HG03460 (cell line): ENCODE results near the gene CTSA.

Source experiments
- ATAC-seq: cut with Tn5 transposase; IDR thresholded peaks from one replicate; pipeline ENCODE4 v1.9.1; 2021; ENCODE audit not compliant: unreplicated experiment

The CTSA gene

DNA sequence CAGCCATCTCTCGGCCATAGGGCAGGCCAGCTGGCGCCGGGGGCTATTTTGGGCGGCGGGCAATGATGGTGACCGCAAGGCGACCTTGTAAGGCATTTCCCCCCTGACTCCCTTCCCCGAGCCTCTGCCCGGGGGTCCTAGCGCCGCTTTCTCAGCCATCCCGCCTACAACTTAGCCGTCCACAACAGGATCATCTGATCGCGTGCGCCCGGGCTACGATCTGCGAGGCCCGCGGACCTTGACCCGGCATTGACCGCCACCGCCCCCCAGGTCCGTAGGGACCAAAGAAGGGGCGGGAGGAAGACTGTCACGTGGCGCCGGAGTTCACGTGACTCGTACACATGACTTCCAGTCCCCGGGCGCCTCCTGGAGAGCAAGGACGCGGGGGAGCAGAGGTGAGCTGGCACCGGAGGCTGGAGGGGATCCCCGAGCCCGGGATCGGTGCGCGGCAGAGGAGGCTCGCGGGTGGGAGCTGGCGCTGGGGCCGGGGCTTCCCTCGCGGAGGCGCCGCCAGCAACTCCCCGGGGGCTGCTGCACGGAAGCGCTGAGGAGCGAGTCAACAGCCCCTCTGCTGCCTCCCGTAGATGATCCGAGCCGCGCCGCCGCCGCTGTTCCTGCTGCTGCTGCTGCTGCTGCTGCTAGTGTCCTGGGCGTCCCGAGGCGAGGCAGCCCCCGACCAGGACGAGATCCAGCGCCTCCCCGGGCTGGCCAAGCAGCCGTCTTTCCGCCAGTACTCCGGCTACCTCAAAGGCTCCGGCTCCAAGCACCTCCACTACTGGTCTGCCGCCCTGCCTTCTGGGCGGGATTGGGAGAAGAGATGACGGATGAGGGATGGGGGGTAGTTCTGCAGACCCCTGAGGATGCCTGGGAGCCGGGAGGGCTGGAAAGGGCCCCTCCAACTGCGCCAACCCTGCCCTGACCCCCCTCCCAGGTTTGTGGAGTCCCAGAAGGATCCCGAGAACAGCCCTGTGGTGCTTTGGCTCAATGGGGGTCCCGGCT is at the start of gene CTSA, which contains the start of gene NEURL2:
Gene CTSA (plus strand): TSS at position 351 of the 999 bp plus-strand sequence. CDS start 234 bp downstream, at position 585.
Gene NEURL2 (minus strand): TSS at position 224 of the 999 bp plus-strand sequence. CDS start 217 bp downstream, at position 7.
- peak; percentile 63 for ATAC-seq

DNA sequence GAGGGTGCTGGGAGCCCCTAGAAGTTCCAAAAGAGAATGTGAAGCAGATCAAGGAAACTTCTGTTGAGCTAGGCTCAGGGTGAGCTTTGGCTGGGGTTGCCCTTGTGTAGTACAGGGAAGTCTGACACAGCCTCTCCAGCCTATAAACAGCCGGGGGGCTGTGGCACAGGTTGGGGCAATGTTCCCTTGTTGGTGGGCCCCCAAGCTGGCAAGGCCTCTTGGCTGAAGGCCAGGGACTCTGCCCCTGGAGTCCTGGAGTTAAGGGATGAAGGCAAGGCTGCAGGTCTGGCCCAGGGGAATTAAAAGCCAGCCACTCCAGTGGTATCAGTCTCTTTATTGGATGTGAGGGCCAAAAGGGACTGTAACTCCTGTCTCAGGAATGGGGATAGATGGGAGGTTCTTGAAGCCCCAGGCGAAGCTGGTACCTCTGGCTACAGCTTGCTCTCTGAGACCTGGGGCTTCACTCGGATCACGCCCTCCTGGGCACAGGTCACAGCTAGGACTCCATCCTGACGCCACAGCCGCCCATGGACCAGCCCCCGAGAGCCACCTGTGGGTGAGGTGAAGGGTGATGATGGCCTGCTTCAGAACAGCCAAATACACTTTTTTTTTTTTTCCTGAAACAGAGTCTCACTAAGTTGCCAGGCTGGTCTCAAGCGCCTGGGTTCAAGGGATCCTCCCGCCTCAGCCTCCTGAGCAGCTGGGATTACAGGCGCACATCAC is 49.6 kb upstream of the CTSA start:
- ATAC-seq = no peak

- ATAC-seq = no peak
Measured at GRCh38 chr20:45842169-45842812, 48.8 kb upstream of the CTSA start.

GRCh38 chr20:45843506-45843905 is 47.6 kb upstream of the CTSA start:
- ATAC-seq = no peak

DNA sequence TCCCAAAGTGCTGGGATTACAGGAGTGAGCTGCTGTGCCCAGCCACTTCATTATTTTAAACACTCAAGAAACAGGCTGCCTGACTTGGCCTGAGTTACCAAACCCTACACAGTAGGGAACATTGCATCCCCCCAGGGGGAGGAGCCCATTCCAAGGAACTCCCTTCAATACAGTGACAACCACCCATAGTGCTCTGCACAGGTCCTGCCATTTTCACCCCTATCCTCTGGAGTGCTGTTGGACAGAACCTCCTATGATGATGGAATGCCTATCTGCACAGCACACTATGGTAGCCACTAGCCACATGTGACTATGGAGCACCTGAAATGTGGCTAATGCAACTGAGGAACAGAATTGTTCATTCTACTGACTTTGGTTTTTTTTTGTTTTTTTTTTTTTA is 45.7 kb upstream of the CTSA start:
- no peak for ATAC-seq

GRCh38 chr20:45848421-45848820 is 42.7 kb upstream of the CTSA start:
- ATAC-seq = no peak

DNA sequence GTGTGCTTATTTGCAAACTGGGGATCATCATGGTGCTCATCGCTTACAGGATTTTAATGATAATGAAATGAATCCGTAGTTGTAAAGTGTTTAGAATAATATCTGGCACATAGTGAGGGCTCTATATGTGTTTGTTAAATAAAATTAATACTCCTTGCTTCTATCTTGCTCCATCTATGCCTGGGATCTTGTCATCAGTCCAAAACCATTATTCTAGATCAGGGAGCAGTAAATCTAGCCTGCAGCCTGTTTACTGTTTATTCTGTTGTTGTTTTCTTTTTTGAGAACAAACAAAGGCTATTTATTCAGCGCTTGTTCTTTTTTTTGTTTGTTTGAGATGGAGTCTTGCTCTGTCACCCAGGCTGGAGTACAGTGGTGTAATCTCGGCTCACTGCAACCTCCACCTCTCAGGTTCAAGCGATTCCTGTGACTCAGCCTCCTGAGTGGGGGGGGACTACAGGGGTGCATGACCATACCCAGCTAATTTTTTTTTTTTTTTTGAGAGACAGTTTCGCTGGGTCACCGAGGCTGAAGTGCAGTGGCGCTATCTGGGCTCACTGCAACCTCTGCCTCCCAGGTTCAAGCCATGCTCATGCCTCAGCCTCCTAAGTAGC is 42.1 kb upstream of the CTSA start:
- no peak for ATAC-seq

DNA sequence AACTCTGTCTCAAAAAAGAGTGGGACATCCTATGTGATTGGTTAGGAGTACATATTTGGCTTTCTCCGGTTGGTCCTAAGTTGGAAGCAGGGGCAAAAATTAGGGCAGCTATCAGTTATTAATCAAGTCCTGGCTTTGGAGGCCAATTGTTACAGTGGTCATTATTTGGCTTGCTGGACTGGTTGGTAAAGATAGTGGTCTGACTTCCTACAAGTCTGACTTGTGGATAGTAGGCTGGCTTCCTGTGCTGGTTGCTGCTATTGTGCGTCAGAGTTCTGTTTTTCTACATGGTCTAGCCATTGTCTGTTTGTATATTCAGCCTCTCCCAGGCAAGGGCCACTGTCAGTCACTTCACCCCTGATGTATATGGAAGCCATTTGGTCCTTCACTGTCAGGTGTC is 40.9 kb upstream of the CTSA start:
- ATAC-seq = no peak

GRCh38 chr20:45850926-45851325 is 40.2 kb upstream of the CTSA start:
- no peak for ATAC-seq

DNA sequence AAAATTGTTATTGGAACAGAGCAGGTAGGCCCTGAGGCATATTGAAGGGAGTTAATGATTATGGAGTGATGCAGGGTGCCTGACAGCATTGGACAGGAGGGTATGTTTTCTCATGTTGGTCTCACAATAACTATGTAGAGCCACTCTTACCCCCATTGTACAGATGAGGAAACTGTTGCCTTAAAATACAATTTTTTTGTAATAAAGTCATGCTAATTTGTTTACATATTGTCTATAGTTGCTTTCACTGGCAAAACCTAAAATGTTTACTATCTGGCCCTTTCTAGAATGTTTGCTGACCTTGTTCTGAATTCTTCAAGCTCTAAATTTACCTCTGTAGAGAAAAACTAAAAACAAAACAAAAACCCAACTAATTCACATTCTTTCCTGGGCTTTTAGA is 39.6 kb upstream of the CTSA start:
- no peak for ATAC-seq

- no peak for ATAC-seq
Measured at GRCh38 chr20:45852326-45852725, 38.8 kb upstream of the CTSA start.

- no peak for ATAC-seq
Measured at GRCh38 chr20:45853484-45853883, 37.7 kb upstream of the CTSA start.

DNA sequence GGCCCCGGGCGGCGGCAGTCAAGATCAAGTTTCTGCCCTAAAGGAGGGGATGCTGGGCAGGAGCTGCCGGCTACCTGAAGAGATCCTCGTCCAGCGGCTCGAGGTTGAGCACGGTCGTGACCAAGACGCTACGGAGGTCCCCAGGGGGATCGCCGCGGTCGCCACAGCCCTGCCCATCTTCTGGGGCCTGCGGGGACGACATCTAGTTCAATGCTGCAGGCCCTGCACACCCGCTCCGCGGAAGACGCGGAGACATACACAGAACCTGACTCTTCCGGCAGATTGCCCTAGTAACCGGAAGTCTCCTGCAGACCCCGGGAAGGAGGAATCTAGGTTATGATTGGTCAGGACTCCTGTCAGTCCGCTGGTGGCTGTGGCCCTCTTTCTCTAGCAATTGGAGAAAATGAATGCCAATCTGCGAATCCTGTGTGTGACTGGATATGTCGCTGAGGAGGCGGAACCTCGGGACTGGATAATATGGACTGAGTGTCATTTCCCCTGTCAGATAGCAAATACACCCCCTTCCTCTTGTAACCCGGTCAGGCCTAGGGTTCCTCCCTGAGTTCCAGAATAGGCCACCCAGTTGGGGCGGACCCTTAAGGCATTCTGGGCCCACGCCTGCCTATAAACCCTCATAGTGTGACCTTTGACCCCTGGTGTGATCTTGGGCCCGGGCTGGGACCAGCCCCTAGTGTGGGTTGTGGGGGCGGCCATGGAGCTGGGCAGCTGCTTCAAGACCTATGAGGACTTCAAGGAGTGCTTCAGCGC is 33.8 kb upstream of the CTSA start, which contains the start of the genes ACOT8 and ZSWIM3:
Gene ACOT8 (minus strand): TSS at position 279 of the 768 bp plus-strand sequence. CDS start 77 bp downstream, at position 202.
Gene ZSWIM3 (plus strand): TSS at position 501 of the 768 bp plus-strand sequence. CDS start 212 bp downstream, at position 713.
- ATAC-seq = peak; percentile 98

GRCh38 chr20:45857882-45858216 is 33.3 kb upstream of the CTSA start:
- ATAC-seq = peak; percentile 33

- no peak for ATAC-seq
Measured at GRCh38 chr20:45859916-45860315, 31.2 kb upstream of the CTSA start.

- no peak for ATAC-seq
Measured at GRCh38 chr20:45860560-45861220, 30.4 kb upstream of the CTSA start.

- no peak for ATAC-seq
Measured at GRCh38 chr20:45861221-45862075, 29.7 kb upstream of the CTSA start.
